Adipose tissue (tissue), 3 donors: Measurements from ENCODE around the gene ZDHHC24. TPM values are rescaled to one million over a fixed set of nuclear protein-coding genes. Genes with fewer than 3 reads are reported as not detected.

ENCODE experiments used
- H3K27ac ChIP-seq: one replicate; pipeline ENCODE4 v1.5.1; 2013; ENCODE audit warnings: low read depth, low read length
- WGBS, 3 donors: extraction: QIAGEN DNeasy Blood & Tissue Kit; methylation state at CpG; one replicate each; pipeline ENCODE4 v1.1.7; 2013; 5-methylcytosine and 5-hydroxymethylcytosine counted together
- polyA plus RNA-seq, 3 donors: library from polyadenylated mRNA; stranded (reverse); fragments of 200-250 nt; gene quantifications; one replicate each; pipeline ENCODE4 v1.2.3, GENCODE V29; 2013
- donor health status: healthy with polysubstance abuse.
- donor health status: Bipolar disorder and iron deficiency.
- donor health status: healthy.

Gene ZDHHC24
- polyA plus RNA-seq, 3 donors, result 8.2 to 12.2 (median 10.8) TPM

DNA sequence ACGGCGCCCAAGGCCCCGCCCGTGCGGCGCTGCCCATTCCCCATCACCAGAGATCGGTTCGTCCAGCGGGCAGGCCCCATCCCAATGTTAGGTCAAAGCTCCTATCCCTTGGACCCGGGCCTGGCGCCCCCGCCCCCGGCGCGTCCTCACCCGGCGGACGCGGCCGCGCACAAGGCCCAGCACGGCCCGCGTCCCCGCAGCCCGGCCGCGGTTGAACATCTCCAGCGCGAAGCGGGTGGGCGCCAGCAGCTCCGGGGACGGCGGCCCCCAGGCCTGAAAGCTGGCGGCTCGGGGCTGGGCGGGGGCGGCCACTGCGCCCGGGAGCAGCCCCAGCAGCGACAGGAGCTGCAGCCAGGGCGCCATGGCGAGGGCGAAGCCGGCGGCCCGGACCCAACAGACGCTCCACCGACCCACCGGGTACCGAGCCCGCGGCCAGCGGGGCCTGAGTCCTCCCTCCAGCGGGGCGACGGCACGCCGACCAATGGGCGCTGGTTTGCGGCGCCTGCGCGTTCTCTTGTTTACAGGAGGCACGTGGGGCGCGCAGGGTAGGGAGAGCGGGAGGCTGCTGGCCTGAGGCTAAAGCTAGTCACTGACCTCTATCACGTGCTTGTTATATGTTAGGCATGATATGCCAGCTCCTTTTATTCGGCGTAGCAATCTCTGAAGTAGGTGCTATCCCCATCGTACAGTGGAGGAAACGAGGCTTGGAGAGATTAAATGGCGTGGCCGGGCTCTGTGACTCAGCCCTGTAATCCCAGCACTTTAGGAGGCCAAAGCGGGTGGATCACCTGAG, 22.5 kb upstream of the ZDHHC24 start, which contains the start of gene CTSF:
Gene CTSF, minus strand, starts transcription at position 483 of the 793 bp plus-strand sequence. Its CDS starts 120 bp downstream, at position 363.
- no peak within 1 kb of the TSS for H3K27ac ChIP-seq
- WGBS, 3 donors, result 3 to 5% (median 4%) methylated on average over 75 to 77 of the region's 77 CpGs

DNA sequence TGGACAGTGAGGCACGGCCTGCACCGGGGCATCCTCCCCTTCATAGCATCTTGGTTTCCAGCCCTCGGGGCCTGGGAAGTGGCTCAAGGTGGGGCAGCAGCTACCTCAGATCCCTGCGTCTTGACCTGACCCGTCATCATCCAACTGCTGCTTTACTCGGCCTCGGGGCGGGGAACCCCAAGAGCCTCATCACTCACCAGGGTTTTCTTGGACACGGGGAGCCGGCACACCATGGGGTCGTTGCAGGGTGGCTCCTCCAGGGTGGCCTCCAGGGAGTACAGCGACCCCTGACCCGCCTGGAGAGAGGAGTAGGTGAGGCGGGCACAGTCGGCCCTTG, 21.9 kb upstream of the ZDHHC24 start:
- WGBS, 3 donors, result 57 to 66% (median 63%) methylated on average over 15 of the region's 15 CpGs
- H3K27ac ChIP-seq, result no peak overlapping the region

DNA sequence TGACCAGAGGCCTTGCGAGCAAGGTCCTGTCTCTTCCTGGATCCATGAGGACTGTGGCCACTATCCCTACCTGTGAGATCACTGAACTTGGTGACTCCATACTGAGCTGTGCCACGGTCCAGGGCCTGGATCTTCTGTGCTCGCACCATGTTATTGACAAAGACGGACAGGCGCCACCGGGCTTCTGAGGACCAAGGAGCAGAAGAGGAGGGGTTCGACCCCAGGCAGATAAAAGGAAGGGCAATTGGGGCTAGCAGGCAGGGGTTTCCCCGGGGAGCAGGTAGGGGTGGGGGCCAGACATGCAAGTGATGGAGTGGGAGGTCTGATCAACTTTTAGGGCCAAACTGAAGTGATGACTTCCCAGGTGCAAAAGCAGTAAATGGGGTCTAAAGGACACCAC, 20.4 kb upstream of the ZDHHC24 start:
- H3K27ac ChIP-seq, result no peak overlapping the region
- WGBS, 3 donors, result 93 to 94% (median 94%) methylated on average over 8 of the region's 8 CpGs

DNA sequence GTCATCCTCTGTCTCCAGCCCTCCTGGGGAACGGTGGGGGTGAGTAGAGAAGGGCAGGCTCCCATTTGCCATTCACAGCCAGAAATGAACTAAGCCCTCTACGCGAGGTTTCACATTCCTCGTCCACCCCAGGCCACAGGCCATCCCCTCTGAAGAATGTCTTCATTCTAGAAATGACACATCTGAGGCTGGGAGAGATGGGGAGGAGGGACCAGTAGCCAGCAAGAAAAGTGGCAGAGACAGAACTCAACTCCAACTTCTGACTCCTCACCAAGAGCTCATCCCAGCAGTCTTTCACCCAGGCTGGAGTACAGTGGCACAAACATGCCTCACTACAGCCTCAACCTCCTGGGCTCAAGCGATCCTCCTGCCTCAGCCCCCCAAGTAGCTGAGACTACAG, 19.1 kb upstream of the ZDHHC24 start:
- H3K27ac ChIP-seq, result no peak overlapping the region
- WGBS, 3 donors, result 91 to 93% (median 91%) methylated on average over 5 of the region's 5 CpGs

DNA sequence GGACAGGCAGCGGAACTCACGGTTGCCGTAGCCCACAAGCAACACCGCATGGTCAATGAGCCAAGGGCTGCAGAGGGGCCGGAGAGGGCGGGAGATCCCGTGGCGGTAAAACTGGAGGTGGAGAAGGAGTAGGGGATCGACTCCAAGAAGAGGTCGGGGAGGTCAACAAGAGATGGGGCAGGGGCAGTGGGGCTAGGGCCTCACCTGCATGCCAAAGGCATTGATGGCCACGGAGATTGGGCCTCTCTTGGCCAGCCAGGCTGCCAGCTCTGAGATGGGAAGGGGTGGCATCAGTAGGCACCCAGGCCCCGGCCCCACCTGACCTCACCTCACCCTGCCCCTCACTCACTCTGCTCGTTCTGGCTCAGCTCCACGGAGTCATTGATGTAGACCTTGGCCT, 18.7 kb upstream of the ZDHHC24 start:
- 88 to 94% (median 91%) methylated on average over 14 of the region's 14 CpGs for WGBS, 3 donors
- no peak overlapping the region for H3K27ac ChIP-seq

DNA sequence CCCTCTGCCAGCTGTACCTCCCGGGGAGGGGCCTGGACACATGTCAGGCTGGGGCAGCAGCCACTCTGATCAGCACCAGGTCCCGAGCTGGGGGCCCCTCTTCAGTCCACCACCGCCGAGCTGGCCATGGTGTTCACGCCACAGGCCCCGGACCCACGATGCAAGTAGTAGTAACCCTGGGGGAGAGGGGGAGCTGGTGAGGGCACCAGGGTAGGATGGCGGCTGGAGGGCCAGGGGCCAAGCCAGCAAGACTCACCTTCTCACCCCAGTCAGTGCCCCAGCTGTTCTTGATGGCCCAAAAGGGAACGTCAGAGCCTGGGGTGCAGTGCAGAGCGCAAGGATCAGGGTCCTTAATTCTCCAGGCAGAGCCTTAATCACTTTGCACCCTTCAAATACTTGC, 18.0 kb upstream of the ZDHHC24 start:
- 91 to 96% (median 92%) methylated on average over 10 of the region's 10 CpGs for WGBS, 3 donors

DNA sequence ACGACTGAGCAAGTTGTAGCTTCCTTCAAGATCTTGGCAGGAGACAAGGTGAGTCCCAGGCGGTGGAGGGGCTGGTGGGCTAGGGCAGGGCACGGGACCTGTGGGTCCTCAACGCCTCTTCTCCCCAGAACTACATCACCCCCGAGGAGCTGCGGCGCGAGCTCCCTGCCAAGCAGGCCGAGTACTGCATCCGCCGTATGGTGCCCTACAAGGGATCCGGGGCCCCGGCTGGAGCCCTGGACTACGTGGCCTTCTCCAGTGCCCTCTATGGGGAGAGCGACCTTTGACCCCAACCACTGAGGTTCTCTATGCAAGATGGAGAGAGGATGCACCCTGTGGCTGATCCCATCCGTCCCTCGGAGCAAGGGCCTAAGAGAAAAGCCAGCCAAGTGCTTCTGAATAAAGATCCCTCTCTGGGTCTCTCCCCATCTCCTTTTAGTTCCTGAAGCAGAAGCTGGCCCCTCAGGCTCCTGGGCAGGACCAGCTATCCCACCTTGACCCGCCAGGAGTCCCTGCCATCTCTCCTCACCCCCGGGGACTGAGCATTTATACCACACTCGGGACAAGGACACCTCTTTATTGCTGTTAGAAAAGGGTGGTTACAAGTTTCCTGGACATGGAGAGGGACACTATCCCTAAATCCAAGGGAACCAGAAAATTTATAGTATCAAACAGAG, 17.2 kb upstream of the ZDHHC24 start:
- 91 to 93% (median 92%) methylated on average over 20 of the region's 20 CpGs for WGBS, 3 donors

More for the DNA sequence above, 18.0 kb upstream of the ZDHHC24 start:
- no peak overlapping the region for H3K27ac ChIP-seq

DNA sequence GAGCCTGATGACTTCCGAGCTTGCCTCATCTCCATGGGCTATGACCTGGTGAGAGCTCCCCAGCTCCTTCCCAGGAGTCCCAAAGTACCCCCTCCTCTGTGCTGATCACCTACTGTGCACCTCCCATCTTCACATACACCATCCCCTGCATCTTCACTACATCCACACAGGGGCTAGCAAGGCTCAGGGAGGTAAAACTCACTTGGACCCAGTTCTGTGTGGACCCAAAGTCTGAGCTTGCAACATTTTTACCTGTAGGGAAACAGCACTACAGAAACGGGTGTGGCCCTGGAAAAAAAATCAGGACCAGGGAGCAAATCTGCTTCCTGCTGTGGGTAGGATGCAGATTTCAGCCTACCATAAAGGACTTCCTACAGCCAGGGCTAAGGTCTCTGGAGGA, 16.4 kb upstream of the ZDHHC24 start:
- 68 to 83% (median 74%) methylated on average over 2 of the region's 2 CpGs for WGBS, 3 donors
- no peak overlapping the region for H3K27ac ChIP-seq

More for the DNA sequence above, 17.2 kb upstream of the ZDHHC24 start:
- H3K27ac ChIP-seq, result no peak overlapping the region

DNA sequence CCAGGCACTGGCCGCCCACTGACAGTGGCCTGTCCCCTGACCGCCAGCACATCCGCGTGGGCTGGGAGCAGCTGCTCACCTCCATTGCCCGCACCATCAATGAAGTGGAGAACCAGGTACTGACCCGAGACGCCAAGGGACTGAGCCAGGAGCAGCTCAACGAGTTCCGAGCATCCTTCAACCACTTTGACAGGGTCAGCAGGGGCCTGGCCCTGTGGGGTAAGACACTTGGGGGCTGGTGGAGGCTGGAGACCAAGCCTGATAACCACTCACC, 16.1 kb upstream of the ZDHHC24 start:
- WGBS, 3 donors, result 91 to 95% (median 91%) methylated on average over 9 of the region's 9 CpGs

DNA sequence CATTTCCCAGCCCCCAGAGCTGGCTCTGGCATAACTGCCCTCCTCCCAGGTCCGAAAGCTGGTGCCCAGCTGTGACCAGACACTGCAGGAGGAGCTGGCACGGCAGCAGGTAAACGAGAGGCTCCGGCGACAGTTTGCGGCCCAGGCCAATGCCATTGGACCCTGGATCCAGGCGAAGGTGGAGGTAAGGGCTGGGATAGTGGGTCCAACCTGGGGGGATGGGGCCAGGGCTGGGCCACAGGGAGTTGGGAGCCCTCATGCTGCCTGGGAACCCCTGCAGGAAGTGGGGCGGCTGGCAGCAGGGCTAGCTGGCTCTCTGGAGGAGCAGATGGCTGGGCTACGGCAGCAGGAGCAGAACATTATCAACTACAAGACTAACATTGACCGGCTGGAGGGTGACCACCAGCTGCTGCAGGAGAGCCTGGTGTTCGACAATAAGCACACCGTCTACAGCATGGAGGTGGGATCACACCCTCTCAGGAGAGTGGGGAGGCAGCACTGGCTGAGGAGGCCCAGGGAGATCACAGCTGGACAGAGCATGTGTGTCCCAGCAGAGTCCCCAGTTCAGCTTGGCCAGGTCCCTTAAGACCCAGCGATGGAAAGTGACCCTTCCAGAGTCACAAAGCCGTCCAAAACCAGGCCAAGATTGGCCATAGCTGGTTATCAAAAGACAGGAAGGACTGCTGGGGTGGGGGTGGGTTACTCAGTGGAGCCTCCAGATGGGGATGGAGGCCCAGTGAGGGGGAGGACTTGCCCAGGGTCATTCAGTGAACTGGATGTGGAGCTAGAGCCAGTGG, 15.5 kb upstream of the ZDHHC24 start:
- WGBS, 3 donors, result 77 to 84% (median 83%) methylated on average over 14 of the region's 14 CpGs

More for the DNA sequence above, 16.1 kb upstream of the ZDHHC24 start:
- H3K27ac ChIP-seq, result no peak overlapping the region

DNA sequence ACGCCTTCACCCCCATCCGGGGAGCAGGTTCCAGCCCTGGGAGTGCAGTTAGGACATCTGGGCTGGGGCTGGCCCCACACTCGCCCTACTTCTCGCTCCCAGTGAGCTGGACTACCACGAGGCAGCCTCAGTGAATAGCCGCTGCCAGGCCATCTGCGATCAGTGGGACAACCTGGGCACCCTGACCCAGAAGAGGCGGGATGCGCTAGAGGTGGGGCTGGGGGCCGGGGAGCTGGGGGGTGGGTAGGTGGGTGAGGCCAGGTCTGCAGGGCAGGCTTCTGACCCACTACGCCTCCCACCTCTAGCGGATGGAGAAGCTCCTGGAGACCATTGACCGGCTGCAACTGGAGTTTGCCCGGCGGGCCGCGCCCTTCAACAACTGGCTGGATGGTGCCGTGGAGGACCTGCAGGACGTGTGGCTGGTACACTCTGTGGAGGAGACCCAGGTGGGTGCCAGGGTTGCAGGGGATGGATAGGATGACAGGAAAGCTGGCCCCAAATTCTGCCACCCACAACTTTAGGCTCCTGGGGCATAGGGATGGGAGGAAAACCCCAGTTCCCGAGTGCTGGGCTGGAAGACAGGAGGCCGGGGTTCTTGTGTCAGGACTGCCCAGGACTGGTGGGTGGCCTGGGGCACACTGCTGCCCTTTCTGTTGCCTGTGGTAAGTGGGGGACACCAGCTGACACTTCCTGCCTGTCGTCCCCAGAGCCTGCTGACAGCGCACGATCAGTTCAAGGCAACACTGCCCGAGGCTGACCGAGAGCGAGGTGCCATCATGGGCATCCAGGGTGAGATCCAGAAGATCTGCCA, 14.2 kb upstream of the ZDHHC24 start:
- H3K27ac ChIP-seq, result no peak overlapping the region
- 70 to 83% (median 79%) methylated on average over 26 to 27 of the region's 27 CpGs for WGBS, 3 donors

More for the DNA sequence above, 15.5 kb upstream of the ZDHHC24 start:
- H3K27ac ChIP-seq, result no peak overlapping the region

DNA sequence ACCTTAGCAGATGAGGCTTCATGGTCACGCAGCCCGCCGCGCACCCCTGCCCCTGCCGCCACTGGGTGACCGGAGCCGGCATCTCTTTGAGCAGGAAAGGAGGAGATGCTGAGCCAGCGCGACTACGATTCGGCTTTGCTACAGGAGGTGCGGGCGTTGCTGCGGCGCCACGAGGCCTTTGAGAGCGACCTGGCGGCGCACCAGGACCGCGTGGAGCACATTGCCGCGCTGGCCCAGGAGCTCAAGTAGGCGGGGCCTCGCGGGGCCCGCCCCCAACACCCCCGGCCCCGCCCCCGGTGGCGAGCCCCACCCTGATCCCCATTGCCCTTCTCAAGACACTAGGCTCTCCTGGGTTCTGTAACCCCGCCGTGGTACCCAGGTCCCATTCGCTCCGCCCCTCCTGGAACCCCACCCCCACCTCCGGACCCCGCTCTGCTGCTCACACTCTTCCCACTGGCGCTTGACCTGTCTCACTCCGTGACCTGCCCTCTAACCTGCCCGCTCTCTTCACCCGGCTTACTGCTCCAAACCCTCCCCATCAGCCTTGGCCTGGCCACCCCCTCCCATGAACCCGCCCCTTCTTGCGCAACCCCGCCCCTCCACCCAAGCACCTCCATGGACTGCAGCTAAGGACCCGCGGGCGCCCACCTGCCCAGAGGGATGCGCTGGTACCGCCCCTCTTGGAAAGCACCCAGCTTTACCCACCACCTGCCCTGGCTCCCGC, 13.5 kb upstream of the ZDHHC24 start:
- 10 to 15% (median 13%) methylated on average over 41 to 50 of the region's 50 CpGs for WGBS, 3 donors
- no peak overlapping the region for H3K27ac ChIP-seq

DNA sequence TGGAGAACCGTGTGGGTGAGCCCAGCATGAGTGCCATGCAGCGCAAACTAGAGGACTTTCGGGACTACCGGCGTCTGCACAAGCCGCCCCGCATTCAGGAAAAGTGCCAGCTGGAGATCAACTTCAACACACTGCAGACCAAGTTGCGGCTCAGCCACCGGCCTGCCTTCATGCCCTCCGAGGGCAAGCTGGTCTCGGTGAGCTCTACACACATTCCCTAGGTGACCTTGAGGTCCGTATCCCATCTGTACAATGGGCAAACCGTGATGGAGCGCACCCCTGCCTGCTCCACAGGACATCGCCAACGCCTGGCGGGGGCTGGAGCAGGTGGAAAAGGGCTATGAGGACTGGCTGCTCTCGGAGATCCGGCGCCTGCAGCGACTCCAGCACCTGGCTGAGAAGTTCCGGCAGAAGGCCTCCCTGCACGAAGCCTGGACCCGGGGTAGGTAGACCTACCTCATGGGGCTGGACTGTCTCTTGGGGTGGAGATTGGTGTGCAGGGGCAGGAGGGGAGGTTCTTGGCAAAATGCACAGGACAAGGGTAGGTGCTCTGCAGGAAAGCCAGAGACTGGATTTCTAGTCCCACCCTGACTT, 12.0 kb upstream of the ZDHHC24 start:
- no peak overlapping the region for H3K27ac ChIP-seq
- 85 to 95% (median 91%) methylated on average over 24 of the region's 24 CpGs for WGBS, 3 donors

DNA sequence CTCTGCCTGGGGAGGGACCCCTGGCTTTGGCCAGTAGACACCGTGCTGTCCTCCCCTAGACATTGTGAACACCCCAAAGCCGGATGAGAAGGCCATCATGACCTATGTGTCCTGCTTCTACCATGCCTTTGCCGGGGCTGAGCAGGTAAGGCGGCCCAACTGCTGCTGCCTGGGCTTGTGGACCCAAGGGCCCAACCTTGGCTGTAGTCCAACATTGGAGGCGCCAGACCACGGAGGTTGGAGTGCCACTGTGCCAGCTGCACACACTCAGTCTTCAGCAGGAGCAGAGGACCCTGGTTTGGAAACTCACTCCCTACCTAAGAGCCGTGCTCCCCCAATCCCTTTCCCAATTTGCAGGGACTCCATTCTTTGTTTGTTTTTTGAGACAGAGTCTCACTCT, 10.2 kb upstream of the ZDHHC24 start:
- H3K27ac ChIP-seq, result no peak overlapping the region
- WGBS, 3 donors, result 77 to 90% (median 83%) methylated on average over 7 of the region's 7 CpGs

DNA sequence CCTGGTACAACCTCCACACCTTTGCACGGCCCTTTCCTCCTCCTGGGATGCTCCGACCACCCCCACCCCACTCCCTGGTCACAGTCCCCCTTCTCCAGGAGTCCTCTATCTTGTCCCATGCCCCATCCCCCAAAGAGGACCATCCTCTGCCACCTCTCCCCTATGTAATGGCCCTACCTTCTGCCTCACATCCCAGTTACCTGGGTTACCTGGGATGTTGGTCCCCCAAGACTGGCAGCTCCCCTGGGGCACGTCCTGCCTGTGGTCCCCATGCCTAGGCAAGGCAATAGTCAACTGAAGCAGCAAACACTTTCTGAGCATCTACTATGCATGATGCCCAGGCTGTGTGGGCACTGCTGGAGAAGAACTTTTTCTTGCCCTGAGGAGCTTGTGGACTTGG, 9.6 kb upstream of the ZDHHC24 start:
- no peak overlapping the region for H3K27ac ChIP-seq
- WGBS, 3 donors, result 54 to 80% (median 79%) methylated on average over 3 of the region's 3 CpGs

DNA sequence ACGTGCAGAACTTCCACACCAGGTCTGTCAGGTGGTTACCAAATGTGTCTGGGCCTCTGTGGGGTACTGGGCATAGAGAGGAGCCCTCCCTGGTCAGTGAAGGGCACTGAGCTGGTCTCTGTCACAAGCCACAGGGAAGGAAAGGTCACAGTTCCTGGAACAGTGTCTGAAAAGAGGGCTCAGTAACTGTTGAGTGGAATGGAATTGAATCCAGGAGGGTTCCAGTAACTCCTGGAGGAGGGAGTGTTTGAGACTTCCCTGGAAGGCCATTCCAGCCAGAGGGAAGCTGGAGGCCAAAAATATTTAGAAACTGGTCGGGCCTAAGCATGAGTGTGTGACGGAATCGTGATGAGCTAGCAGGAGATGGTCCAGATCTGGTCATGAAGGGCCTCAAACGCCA, 8.8 kb upstream of the ZDHHC24 start:
- WGBS, 3 donors, result 73 to 80% (median 74%) methylated on average over 5 of the region's 5 CpGs

DNA sequence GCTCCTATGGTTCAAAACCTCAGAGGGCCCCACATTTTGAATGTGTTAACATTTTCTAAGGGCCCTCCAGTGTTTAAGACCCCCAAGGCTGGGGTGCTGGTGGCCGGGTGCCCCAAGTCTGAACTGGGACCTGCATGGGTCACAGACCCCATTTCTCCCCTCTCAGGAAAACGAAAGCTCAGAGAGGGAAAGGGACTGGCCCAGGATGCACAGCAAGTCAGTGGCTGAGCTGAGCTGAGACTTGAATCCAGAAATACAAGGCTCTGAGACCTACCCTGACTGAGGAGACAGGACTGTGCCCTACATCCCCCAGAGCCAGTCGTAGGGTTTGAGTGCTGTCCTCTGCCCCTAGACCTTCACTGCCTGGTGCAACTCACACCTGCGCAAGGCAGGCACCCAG, 5.0 kb upstream of the ZDHHC24 start:
- 74 to 93% (median 83%) methylated on average over 4 of the region's 4 CpGs for WGBS, 3 donors
- no peak overlapping the region for H3K27ac ChIP-seq

More for the DNA sequence above, 8.8 kb upstream of the ZDHHC24 start:
- H3K27ac ChIP-seq, result no peak overlapping the region
